NCI-H1930 (cell line): ENCODE measurements around the gene PRKCA.
"Not testable (repeated sequence)": the region's sequence is repeated elsewhere in the genome, so short reads cannot be mapped to it uniquely, and the experiment has no call there.

Source experiments
- DNase-seq, 2 experiments: peaks; one replicate each; lab custom pipeline; 2025; lab: John Stamatoyannopoulos, UW

PRKCA gene

GRCh38 chr17:66441101-66441661 lies 138.8 kb downstream of the PRKCA start:
- no peak for DNase-seq

GRCh38 chr17:66443166-66443565 lies 140.8 kb downstream of the PRKCA start:
- no peak for DNase-seq

GRCh38 chr17:66443606-66444005 lies 141.2 kb downstream of the PRKCA start:
- no peak for DNase-seq

- DNase-seq, result no peak
Measured at GRCh38 chr17:66444031-66444430, 141.6 kb downstream of the PRKCA start.

GRCh38 chr17:66445229-66445628 lies 142.8 kb downstream of the PRKCA start:
- no peak for DNase-seq

- no peak for DNase-seq
Measured at GRCh38 chr17:66446419-66446818, 144.0 kb downstream of the PRKCA start.

GRCh38 chr17:66447159-66447558 lies 144.7 kb downstream of the PRKCA start:
- DNase-seq, result no peak

- no peak for DNase-seq
Measured at GRCh38 chr17:66448026-66448639, 145.7 kb downstream of the PRKCA start.

- no peak for DNase-seq
Measured at GRCh38 chr17:66449418-66449977, 147.1 kb downstream of the PRKCA start.

GRCh38 chr17:66450008-66450851 lies 147.8 kb downstream of the PRKCA start:
- DNase-seq, result no peak

- no peak for DNase-seq
Measured at GRCh38 chr17:66450852-66451158, 148.4 kb downstream of the PRKCA start.

- no peak for DNase-seq
Measured at GRCh38 chr17:66451188-66452149, 149.1 kb downstream of the PRKCA start.

- no peak for DNase-seq
Measured at GRCh38 chr17:66455060-66455459, 152.6 kb downstream of the PRKCA start.

- DNase-seq, result not testable (repeated sequence)
Measured at GRCh38 chr17:66457499-66457898, 155.1 kb downstream of the PRKCA start.

GRCh38 chr17:66458782-66459181 lies 156.4 kb downstream of the PRKCA start:
- DNase-seq, result no peak

- DNase-seq, result no peak
Measured at GRCh38 chr17:66459811-66460270, 157.4 kb downstream of the PRKCA start.

GRCh38 chr17:66460558-66460957 lies 158.1 kb downstream of the PRKCA start:
- DNase-seq, result no peak

GRCh38 chr17:66461343-66461995 lies 159.1 kb downstream of the PRKCA start:
- no peak for DNase-seq

- DNase-seq, result no peak
Measured at GRCh38 chr17:66462010-66462409, 159.6 kb downstream of the PRKCA start.

GRCh38 chr17:66464921-66465320 lies 162.5 kb downstream of the PRKCA start:
- no peak for DNase-seq

GRCh38 chr17:66465701-66466100 lies 163.3 kb downstream of the PRKCA start:
- DNase-seq, result no peak
